ENCODE data around the gene RPEL1.
"Not testable (repeated sequence)": the region's sequence is repeated elsewhere in the genome, so short reads cannot be mapped to it uniquely, and the experiment has no call there.

RPEL1 gene

DNA sequence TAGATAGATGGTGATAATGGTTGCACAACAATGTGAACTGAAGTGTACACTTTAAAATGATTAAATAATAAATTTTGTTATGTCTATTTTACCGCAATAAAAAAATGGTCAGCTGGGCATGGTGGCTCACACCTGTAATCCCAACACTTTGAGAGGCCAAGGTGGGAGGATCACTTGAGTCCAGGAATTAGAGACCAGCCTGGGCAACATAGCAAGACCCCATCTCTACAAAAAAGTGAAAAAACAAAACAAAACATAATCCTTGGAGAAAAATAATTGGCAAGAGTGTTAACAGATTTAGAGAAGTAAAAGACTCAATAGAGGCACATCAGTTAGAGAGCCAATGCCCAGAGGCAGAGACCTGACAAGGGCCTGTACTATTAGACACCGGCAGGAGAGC lies 9.9 kb upstream of the RPEL1 start:
- no peak for DNase-seq

- no peak for DNase-seq
Measured at GRCh38 chr10:103238506-103239252, 7.0 kb upstream of the RPEL1 start.

- no peak for DNase-seq
Measured at GRCh38 chr10:103241262-103242011, 4.2 kb upstream of the RPEL1 start.

- DNase-seq = peak; percentile 1
Measured at GRCh38 chr10:103244666-103245271, 918 bp upstream of the RPEL1 start.

- DNase-seq = no peak
Measured at GRCh38 chr10:103246324-103246723, 637 bp downstream of the RPEL1 start.

DNA sequence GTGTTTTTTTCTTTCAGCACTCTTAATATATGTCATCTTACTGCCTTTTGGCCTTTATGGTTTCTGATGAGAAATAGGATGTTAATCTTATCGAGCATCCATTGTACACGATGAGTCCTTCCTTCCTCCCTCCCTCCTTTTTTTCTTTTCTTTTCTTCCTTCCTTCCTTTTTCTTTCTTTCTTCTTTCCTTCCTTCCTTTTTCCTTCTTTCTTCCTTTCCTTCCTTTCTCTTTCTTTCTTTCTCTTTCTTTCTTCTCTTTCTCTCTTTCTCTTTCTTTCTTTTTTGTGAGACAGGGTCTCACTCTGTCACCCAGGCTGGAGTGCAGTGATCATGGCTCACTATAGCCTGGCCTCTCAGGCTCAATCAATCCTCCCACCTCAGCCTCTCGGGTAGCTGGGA lies 8.4 kb downstream of the RPEL1 start:
- no peak for DNase-seq

GRCh38 chr10:103254538-103255325 lies 9.0 kb downstream of the RPEL1 start:
- no peak for DNase-seq

GRCh38 chr10:103256613-103257012 lies 10.9 kb downstream of the RPEL1 start:
- no peak for DNase-seq

DNA sequence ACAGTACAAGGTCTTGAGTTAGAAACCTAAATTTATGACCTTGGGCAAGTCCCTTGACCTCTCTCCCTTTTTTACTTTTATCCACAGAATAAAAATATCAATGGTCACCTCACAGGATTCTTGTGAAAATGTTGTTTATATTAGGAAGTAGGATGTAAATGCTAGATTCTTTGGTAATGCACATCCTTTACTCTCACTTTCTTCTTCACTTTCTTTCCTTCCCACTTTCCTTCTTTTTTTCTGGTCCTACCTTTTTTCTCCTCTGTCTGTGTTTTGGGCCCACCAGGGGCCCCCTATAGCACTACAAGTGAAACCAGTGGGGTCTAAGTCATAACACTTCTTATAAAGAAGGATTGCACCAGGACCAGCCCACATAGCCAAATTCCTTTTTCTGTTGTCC lies 12.1 kb downstream of the RPEL1 start:
- no peak for DNase-seq

- not testable (repeated sequence) for DNase-seq
Measured at GRCh38 chr10:103258928-103259327, 13.2 kb downstream of the RPEL1 start.

GRCh38 chr10:103259989-103260388 lies 14.3 kb downstream of the RPEL1 start:
- DNase-seq = no peak

DNA sequence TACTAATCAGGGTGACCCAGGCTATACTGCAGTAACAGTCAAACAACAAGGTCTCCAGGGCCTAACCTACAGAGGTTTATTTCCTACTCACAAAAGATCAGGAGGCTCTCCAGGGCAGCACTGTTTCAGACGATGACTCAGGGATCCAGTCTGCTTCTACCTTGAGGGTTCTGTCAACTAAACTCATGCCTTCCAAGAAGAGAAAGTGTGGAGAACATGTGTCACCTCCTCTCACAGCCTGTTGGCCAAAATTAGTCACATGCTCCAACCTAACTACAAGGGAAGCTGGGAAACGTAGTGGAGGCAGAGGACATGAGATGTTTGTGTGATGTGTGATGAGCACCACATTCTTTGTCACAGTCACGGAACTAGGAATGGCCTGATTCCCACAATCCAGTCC lies 16.5 kb downstream of the RPEL1 start:
- no peak for DNase-seq

DNA sequence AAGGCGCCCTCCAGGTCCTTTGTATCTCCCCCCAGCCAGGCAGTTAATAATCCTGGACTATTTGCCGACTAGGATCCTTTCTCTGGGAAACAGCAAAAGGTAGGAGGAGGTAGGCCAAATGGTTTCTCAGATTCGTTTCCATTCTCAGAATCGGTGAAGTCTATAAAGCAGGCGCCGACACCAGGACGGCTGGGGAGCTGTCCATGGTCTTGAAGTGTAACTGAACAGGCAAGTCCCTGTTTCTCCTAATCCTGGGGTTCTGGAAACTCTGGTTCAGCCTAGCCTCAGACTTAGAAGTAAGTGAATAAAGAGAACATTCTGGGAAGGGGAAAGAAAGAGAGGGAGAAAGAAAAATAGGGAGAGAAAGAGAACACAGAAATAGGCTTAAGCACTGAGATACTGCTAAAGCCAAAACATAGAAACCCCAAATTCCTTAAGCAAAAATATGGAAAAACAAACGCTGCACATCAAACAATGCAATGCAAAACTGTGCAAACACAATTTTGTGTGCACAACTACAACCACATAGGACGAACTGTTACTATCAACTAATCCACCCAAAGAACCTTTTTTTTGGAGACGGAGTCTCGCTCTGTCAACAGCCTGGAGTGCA lies 20.1 kb downstream of the RPEL1 start:
- DNase-seq = no peak

DNA sequence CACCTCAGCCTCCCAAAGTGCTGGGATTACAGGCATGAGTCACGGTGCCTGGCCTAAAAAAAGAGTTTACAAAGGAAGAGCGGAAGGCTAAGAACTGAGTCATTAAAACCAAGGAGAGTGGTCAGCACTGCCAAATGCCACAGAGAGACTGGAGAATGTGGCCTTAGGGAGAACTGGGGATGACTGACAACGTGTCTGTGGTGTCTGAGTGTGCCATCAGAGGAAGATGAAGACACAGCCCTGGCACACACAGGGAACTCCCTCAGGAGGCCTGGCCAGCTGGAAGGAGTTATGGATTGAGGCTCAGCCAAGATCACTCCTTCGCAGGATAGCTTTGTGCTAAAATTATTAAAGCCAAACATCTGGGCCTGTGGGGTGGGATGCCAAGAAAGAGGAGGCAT lies 27.4 kb downstream of the RPEL1 start:
- no peak for DNase-seq

GRCh38 chr10:103276251-103276895 lies 30.7 kb downstream of the RPEL1 start:
- no peak for DNase-seq

- DNase-seq = peak; percentile 13
Measured at GRCh38 chr10:103276896-103277712, 31.4 kb downstream of the RPEL1 start, which contains the start of gene INA. TSS of gene INA (plus strand) at chr10:103277138. CDS start at chr10:103277212, 74 bp downstream.

GRCh38 chr10:103277713-103278536 lies 32.2 kb downstream of the RPEL1 start:
- no peak for DNase-seq

GRCh38 chr10:103278537-103278823 lies 32.8 kb downstream of the RPEL1 start:
- no peak for DNase-seq

DNA sequence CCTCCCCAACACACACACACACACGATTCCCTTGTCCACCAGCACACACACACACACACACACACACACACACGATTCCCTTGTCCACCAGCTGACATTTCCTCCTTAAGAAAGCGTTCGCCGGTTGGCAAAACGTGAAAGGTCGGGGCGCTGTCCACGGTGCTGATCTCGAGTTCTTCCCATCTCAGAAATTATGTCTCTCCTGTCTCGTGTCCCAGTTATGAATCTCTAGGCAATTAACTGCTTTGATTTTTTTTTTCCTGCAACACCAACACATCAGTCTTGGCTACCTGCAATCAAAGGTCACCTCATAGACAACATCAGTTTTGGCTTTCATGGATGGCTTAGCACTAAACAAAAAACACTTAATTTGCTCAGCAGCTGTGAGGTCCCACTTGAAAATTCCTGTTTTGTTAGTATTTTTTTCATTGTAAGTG lies 33.2 kb downstream of the RPEL1 start:
- peak; percentile 6 for DNase-seq

DNA sequence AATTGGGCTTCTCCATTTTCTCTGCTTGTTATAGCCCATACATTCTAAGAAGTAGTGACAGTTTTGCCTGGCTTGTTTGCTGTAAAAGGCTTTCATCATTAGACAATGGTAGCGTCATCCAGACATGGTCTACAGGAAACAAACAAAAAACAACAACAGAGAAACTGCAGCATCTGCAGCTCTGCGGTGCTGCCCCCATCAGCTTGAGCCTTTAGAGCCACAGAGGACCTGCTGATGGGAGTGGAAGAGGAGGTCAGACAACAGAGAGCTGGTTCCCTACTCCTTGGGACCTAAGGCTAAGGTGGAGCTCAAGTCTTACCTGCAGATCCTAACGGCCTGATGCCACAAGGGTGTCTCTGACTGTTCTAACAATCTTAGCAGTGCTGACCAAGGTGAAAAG lies 34.3 kb downstream of the RPEL1 start:
- DNase-seq = no peak
